MM.1S (cell line): ENCODE measurements around the gene TACSTD2.
"Not testable (repeated sequence)": the region's sequence is repeated elsewhere in the genome, so short reads cannot be mapped to it uniquely, and the experiment has no call there.

Experiments
- EZH2 ChIP-seq: fragments of 300-600 bp; sonication (generic); optimal IDR thresholded peaks from 2 replicates; pipeline ENCODE3; 2017; ENCODE audit warnings: low read depth, mild to moderate bottlenecking, antibody characterized with exemption, low read length, mixed read lengths
- TF ChIP-seq, protein P1 (sequence below): fragments of 300-600 bp; sonication (generic); IDR thresholded peaks from 2 replicates; pipeline ENCODE4 v1.5.1; 2016; ENCODE audit warnings: antibody characterized with exemption, low read length, mixed read lengths

DNA sequence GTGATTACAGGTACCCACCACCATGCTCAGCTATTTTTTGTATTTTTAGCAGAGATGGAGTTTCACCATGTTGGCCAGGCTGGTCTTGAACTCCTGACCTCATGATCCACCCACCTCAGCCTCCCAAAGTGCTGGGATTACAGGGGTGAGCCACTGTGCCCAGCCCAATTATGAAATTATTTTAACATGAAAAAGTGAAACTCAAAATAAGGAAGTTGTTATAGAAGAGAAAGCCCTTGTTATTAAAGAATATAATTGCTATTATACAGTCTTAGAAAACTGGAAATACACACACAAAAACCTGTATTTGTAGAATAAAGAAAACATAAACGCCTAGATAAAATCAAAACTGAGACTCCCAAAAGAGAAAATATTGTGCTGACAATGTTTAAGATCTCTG, 45.2 kb downstream of the TACSTD2 start:
- TF ChIP-seq, protein P1, sequence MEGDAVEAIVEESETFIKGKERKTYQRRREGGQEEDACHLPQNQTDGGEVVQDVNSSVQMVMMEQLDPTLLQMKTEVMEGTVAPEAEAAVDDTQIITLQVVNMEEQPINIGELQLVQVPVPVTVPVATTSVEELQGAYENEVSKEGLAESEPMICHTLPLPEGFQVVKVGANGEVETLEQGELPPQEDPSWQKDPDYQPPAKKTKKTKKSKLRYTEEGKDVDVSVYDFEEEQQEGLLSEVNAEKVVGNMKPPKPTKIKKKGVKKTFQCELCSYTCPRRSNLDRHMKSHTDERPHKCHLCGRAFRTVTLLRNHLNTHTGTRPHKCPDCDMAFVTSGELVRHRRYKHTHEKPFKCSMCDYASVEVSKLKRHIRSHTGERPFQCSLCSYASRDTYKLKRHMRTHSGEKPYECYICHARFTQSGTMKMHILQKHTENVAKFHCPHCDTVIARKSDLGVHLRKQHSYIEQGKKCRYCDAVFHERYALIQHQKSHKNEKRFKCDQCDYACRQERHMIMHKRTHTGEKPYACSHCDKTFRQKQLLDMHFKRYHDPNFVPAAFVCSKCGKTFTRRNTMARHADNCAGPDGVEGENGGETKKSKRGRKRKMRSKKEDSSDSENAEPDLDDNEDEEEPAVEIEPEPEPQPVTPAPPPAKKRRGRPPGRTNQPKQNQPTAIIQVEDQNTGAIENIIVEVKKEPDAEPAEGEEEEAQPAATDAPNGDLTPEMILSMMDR = not testable (repeated sequence)
- TF ChIP-seq EZH2 = not testable (repeated sequence)
